Measurements from ENCODE around the gene FUNDC2. TPM values are rescaled to one million over a fixed set of nuclear protein-coding genes. Genes with fewer than 3 reads are reported as not detected.

The FUNDC2 gene
- total and polyA plus RNA-seq, 2 of the 13 experiments (the other 11 are each of a cell fraction or from before 2014, with no cell fraction given) = 65.3 to 109 TPM

DNA sequence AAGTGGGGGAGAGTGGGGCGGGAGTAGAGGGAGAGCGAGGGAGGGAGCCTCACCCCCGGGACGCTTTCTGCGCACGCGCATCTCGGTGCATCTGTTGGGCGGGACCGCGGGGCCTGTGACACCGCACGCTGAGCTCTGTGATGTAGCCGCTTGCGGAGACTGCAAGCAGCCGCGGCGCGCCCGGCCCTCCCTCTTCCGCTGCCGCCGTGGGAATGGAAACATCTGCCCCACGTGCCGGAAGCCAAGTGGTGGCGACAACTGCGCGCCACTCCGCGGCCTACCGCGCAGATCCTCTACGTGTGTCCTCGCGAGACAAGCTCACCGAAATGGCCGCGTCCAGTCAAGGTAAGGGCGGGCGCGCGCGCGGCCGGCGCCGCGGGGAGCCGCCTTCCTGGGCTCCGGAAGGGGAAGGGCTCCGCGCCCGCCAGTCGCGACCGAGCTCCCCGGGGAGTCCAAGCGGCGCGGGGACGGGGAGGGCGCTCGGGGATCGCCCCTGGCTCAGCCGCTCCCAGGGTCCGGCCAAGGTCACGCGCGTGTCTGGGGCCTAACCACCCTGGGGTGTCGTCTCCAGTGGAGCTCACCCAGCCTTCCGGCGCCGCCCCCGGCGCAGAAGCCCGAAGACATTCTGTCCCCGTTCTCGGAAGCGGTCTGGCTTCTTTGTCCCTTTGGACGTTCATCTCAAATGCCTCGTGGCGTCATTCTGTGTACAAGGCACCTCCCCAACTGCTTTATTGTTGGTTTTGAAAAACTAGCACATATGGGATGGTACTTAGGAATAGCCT is at the start of gene FUNDC2 (continued):
- TF ChIP-seq ATF2 (CRISPR knock-in tag; IDR thresholded peaks at IDR 0.05) (peak; percentile 29; the same call in 1 of the 2 replicates), ZBTB8A (CRISPR knock-in tag; IDR thresholded peaks at IDR 0.05; ENCODE audit: borderline replicate concordance, low read depth) (no peak), ZNF781 (CRISPR knock-in tag; IDR thresholded peaks at IDR 0.05; ENCODE audit: borderline replicate concordance, not compliant biosample characterization) (no peak), IRF2 (CRISPR knock-in tag; IDR thresholded peaks at IDR 0.05) (no peak), CCDC6 (CRISPR knock-in tag; IDR thresholded peaks at IDR 0.05) (no peak; the same call in 1 of the 2 replicates), NFATC3 (CRISPR knock-in tag; IDR thresholded peaks at IDR 0.05) (no peak), SKI (IDR thresholded peaks at IDR 0.05; ENCODE audit: partially characterized antibody) (peak; percentile 7), E2F2 (CRISPR knock-in tag; IDR thresholded peaks at IDR 0.05; ENCODE audit: borderline replicate concordance) (no peak), ZMYM4 (CRISPR knock-in tag; IDR thresholded peaks at IDR 0.05) (no peak), PHF21A (CRISPR knock-in tag; IDR thresholded peaks at IDR 0.05) (0 out of 2 replicates have a peak, but pooled peaks have one; percentile 37), NFRKB (IDR thresholded peaks at IDR 0.05) (no peak), ZNF350 (CRISPR knock-in tag; IDR thresholded peaks at IDR 0.05; ENCODE audit: borderline replicate concordance, low read depth) (no peak), ZNF792 (CRISPR knock-in tag; IDR thresholded peaks at IDR 0.05) (no peak), MXD3 (CRISPR knock-in tag; IDR thresholded peaks at IDR 0.05) (peak; percentile 69; the same call in 1 of the 2 replicates), CREB1 (IDR thresholded peaks at IDR 0.05) (peak; percentile 77), CREB1 (CRISPR knock-in tag; IDR thresholded peaks at IDR 0.05) (no peak; the same call in 1 of the 2 replicates), ZSCAN20 (CRISPR knock-in tag; IDR thresholded peaks at IDR 0.05; ENCODE audit: borderline replicate concordance) (no peak), JARID2 (CRISPR knock-in tag; IDR thresholded peaks at IDR 0.05; ENCODE audit: insufficient replicate concordance) (no peak), ZNF564 (CRISPR knock-in tag; IDR thresholded peaks at IDR 0.05) (no peak; the same call in 1 of the 2 replicates)
- TF ChIP-seq, protein P1, sequence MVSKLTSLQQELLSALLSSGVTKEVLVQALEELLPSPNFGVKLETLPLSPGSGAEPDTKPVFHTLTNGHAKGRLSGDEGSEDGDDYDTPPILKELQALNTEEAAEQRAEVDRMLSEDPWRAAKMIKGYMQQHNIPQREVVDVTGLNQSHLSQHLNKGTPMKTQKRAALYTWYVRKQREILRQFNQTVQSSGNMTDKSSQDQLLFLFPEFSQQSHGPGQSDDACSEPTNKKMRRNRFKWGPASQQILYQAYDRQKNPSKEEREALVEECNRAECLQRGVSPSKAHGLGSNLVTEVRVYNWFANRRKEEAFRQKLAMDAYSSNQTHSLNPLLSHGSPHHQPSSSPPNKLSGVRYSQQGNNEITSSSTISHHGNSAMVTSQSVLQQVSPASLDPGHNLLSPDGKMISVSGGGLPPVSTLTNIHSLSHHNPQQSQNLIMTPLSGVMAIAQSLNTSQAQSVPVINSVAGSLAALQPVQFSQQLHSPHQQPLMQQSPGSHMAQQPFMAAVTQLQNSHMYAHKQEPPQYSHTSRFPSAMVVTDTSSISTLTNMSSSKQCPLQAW (CRISPR knock-in tag; IDR thresholded peaks at IDR 0.05) = no peak
- TF ChIP-seq, protein P2, sequence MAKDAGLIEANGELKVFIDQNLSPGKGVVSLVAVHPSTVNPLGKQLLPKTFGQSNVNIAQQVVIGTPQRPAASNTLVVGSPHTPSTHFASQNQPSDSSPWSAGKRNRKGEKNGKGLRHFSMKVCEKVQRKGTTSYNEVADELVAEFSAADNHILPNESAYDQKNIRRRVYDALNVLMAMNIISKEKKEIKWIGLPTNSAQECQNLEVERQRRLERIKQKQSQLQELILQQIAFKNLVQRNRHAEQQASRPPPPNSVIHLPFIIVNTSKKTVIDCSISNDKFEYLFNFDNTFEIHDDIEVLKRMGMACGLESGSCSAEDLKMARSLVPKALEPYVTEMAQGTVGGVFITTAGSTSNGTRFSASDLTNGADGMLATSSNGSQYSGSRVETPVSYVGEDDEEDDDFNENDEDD (CRISPR knock-in tag; IDR thresholded peaks at IDR 0.05; ENCODE audit: borderline replicate concordance) = peak; percentile 89; the same call in 1 of the 2 replicates
- TF ChIP-seq, protein P3, sequence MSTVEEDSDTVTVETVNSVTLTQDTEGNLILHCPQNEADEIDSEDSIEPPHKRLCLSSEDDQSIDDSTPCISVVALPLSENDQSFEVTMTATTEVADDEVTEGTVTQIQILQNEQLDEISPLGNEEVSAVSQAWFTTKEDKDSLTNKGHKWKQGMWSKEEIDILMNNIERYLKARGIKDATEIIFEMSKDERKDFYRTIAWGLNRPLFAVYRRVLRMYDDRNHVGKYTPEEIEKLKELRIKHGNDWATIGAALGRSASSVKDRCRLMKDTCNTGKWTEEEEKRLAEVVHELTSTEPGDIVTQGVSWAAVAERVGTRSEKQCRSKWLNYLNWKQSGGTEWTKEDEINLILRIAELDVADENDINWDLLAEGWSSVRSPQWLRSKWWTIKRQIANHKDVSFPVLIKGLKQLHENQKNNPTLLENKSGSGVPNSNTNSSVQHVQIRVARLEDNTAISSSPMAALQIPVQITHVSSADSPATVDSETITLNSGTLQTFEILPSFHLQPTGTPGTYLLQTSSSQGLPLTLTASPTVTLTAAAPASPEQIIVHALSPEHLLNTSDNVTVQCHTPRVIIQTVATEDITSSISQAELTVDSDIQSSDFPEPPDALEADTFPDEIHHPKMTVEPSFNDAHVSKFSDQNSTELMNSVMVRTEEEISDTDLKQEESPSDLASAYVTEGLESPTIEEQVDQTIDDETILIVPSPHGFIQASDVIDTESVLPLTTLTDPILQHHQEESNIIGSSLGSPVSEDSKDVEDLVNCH (CRISPR knock-in tag; IDR thresholded peaks at IDR 0.05) = no peak

Measured in HepG2 (cell line).